ENCODE data around the gene RCOR1. TPM values are rescaled to one million over a fixed set of nuclear protein-coding genes. Genes with fewer than 3 reads are reported as not detected.

The RCOR1 gene
- total RNA-seq, 1 experiment from 2014 or later = 11.6 TPM

DNA sequence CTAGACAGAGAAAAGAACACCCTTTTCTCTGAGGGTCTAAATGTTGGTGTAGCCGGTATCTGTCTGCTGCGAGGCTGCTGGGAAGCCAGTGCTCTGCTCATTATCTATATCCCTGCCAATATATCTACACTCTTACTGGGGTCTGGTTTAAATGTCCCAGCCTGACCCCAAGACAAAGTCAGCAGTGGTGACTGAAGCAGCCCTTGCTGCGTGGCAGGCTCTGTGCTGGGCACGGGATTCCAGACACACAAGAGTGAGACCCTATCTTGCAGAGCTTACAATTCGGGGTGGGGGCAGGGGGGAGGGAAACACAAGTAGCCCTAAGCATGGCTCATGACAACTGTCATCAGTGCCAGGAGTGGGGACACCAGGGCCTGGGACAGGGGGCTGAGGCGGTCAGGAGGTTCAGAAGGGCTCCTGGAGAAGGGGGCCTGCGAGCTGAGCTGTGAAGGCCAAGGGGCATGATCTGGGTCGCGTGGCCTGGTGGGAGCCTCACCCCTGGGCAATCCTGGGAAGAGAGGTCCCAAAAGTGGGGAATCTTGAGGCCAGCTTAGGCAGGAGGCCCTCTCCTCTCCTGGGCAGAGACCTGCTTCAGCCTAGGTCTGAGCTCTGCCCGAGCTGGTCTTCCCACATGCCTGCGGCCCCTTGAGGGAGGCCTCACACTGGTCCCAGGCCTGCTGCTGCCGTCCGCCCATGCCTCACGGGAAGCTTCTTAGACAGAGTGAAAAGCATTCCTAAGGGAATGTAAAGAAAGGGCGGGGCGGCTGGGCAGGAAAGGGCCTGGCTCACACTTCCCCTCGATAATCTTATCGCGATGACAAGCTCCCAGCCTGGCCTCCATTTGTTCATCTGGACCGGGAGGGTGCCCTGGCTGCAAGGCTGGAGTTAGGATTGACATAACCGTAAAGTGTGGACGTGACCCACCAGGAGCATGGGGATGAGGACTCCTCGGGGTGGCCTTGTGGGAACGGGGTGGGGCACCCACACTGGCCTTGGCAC is 7.3 kb upstream of the RCOR1 start:
- DNase-seq (ENCODE audit: low read depth, low spot score) = no peak
- in situ Hi-C loops (cut with HindIII; ENCODE audit: low pct_unique_long_range_greater_than_20kb, low sequenced_read_pairs) = no loop called here

DNA sequence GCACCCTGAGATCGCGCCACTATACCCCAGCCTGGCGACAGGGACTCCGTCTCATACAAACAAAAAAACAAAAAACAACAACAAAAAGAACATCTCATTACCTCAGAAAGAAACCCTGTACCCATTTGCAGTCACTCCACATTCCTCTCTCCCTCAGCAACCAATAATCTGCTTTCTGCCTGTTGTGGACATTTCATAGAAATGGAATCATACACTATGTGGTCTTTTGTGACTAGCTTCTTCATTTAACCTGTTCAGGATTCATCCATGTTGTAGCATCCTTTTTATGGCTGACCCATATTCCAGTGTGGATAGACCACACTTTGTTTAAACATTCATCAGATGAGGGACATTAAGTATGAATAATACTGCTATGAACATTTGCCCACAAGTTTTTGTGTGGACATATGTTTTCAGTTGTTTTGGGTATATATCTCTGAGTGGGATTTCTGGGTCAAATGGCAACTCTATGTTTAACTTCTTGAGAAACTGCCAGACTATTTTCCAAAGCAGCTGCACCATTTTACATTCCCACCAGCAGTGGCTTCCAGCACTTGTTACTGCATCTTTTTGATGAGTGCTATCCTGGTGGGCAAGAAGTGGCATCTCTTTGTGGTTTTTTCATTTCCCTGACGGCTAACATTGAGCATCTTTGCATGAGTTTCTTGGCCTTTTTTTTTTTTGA is 5.9 kb upstream of the RCOR1 start:
- DNase-seq (ENCODE audit: low read depth, low spot score) = no peak
- in situ Hi-C loops (cut with HindIII; ENCODE audit: low pct_unique_long_range_greater_than_20kb, low sequenced_read_pairs) = no loop called here

DNA sequence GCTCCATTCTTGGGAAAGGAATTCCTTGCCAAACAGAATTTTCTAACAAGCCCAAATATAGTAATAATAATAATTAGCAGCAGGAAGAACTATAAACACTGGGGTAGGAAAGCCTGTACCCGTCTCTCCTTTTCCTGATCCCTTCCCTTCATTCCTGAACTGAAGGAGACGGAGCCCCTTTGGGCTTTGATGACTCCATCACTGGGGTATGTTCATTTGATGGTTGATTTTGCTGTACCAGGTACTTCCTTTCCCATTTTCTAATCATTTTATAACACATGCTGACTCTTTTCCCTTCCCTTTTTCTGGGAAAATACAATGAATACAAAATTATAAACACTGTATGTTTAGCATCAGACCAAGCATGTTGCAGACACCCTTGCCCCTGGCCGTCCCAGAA is 3.6 kb upstream of the RCOR1 start:
- no peak for DNase-seq (ENCODE audit: low read depth, low spot score)
- in situ Hi-C loops (cut with HindIII; ENCODE audit: low pct_unique_long_range_greater_than_20kb, low sequenced_read_pairs) = no loop called here

DNA sequence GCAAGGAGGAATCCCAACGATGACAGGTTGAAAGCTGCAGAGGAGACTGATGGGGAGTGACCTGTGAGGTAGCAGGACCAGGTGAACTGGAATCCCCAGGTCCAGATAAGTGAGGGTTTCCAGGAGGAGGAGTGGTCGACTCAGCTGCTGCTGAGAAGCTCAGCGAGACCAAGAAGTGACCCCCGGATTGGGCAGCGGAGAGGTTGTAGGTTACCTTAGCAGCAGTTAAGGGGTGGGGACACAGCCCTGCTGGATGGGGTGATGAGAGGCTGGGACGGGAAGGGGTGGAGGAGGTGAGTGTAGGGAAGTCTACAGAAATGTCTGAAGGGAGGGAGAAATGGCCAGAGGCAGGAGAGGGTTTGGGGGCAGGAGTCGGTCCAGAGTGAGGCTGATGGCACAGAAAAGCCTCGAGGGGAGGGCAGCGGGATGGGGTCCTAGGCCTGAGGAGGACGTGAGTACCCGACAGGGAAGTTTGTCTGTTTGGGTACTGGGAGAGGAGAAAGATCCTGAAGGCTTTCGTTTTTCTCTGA is 2.6 kb upstream of the RCOR1 start:
- in situ Hi-C loops (cut with HindIII; ENCODE audit: low pct_unique_long_range_greater_than_20kb, low sequenced_read_pairs) = no loop called here
- no peak for DNase-seq (ENCODE audit: low read depth, low spot score)

DNA sequence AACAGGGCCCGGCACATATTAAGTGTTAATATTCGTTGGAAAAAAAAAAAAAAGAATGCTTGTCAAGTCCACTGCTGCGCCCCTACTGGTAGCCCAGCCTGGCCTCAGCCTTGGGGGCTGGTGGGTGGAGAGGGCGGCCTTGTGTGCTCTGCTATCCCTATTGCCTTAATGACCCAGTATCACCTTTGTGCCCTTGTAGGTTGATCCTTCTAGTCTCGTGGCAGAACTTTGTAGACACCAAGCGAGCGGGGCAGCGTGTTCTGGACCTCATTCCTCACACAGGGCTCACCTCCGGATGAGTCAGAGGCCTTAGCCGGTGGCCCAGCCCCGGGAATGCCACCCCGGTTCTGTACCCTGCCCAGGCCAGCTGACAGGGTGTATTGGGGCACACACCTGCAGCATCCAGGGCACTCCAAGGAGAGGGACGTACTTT is 1.8 kb upstream of the RCOR1 start:
- peak; percentile 70 for DNase-seq (ENCODE audit: low read depth, low spot score)
- in situ Hi-C loops (cut with HindIII; ENCODE audit: low pct_unique_long_range_greater_than_20kb, low sequenced_read_pairs) = no loop called here

DNA sequence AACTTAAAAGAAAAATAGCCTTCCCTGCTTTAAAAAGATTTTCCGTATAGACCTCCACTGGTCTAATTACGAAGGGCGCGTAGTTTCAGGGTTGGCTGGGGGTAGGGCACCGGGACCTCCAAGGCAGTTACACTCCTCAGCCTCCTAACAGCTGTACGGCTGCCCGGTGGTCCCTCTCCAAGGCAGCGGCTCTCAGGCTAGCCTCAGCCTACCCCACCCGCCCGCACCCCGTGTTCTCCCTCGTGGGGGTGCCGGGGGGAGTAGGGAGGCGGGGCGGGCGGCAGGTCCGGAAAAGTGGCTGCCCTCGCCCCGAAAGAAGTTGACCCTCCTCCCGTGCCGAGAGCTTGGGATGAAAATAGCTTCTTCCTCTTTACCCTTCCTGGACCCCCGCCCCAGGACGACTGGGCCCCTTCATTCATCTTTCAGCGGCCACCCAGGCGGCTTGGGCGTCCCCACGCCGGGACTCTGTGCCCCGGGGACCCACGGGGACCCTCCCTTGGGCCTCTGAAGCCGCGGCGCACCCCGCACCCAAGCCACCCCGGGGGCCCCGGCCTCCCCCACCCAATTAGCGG is 991 bp upstream of the RCOR1 start:
- in situ Hi-C loops (cut with HindIII; ENCODE audit: low pct_unique_long_range_greater_than_20kb, low sequenced_read_pairs) = no loop called here
- peak; percentile 21 for DNase-seq (ENCODE audit: low read depth, low spot score)

DNA sequence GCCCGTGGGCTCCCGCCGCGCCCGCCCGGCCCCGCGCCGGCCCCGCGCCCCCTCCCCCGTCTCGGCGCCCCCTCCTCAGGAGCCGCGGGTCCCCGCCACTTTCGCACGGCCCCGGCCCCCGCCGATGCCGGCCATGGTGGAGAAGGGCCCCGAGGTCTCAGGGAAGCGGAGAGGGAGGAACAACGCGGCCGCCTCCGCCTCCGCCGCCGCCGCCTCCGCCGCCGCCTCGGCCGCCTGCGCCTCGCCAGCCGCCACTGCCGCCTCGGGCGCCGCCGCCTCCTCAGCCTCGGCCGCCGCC is 263 bp downstream of the RCOR1 start:
- in situ Hi-C loops (cut with HindIII; ENCODE audit: low pct_unique_long_range_greater_than_20kb, low sequenced_read_pairs) = no loop called here
- no peak for DNase-seq (ENCODE audit: low read depth, low spot score)

DNA sequence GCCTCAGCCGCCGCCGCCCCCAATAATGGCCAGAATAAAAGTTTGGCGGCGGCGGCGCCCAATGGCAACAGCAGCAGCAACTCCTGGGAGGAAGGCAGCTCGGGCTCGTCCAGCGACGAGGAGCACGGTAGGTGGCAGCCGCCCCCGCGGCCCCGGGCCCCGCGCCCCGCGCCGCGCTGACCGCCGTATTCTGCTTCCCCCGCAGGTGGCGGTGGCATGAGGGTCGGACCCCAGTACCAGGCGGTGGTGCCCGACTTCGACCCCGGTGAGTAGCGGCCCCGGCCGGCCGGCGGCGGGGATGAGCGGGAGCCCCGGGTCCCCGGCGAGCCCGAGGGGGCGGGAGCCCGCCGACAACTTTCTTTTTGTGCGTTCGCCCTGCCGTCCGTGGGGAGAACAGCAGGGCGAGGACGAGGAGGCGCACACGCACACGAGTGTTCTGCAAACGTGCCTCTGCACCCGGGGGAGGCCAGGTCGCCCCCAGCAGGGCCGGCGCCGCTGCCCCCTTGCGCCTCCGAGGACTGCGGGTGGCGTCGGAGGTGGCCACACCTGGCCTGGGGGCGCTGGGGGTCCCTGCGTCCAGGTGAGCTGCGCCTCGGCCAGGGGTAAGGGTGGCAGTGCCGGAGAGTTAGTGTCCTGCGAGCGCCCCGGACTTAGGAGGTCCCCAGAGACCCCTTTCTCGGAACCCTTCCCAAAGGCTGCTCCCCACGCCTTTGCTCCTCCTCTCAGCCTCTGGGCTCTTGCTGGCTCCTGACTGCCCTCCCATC is 794 bp downstream of the RCOR1 start:
- in situ Hi-C loops (cut with HindIII; ENCODE audit: low pct_unique_long_range_greater_than_20kb, low sequenced_read_pairs) = no loop called here
- DNase-seq (ENCODE audit: low read depth, low spot score) = peak; percentile 46

DNA sequence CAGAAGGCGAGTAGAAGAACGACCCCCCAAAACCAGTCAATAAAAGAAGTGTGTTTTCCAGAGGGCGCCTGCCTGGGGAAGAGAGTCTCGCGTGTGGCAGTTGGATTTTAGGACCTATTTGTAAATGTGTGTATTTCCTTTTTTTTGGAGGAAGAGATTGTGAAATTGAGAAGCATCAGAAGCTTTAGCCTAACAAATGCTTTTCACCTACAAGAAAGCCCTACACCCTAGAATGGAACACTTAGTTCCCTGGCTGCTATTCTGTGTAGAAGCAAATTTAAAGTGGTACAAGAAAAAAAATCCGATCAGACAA is 1.3 kb downstream of the RCOR1 start:
- DNase-seq (ENCODE audit: low read depth, low spot score) = no peak
- in situ Hi-C loops (cut with HindIII; ENCODE audit: low pct_unique_long_range_greater_than_20kb, low sequenced_read_pairs) = no loop called here

DNA sequence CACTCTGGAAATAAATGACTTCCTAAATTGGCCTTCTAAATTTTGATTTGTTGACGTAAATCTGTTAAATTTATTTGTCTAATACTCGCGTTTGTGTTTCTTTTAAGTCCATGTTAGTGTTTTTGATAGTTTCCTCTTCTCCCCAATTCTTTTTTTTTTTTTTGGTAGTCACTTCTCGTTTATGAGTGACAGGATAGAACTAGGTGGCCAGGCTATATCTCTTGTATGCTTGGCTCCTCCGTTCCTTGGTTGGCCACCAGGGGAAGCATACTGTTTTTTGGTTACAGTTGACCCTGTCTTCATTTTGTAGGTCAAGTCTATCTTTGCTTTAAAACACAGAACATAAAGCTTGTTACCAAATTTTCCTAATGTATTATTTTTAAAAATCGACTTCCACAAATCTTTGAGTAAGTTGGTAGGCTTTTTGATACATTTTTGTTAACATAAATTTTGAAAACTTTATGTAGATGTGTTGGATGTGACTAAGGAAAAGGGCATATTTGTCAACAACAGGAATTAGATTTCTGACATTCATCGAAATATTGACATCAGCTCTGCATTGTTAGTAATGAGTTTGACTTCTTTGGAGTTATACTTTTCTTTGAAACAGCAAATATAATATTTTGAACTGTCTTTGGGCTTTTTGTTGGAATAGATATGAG is 2.2 kb downstream of the RCOR1 start:
- in situ Hi-C loops (cut with HindIII; ENCODE audit: low pct_unique_long_range_greater_than_20kb, low sequenced_read_pairs) = no loop called here
- DNase-seq (ENCODE audit: low read depth, low spot score) = peak; percentile 84

DNA sequence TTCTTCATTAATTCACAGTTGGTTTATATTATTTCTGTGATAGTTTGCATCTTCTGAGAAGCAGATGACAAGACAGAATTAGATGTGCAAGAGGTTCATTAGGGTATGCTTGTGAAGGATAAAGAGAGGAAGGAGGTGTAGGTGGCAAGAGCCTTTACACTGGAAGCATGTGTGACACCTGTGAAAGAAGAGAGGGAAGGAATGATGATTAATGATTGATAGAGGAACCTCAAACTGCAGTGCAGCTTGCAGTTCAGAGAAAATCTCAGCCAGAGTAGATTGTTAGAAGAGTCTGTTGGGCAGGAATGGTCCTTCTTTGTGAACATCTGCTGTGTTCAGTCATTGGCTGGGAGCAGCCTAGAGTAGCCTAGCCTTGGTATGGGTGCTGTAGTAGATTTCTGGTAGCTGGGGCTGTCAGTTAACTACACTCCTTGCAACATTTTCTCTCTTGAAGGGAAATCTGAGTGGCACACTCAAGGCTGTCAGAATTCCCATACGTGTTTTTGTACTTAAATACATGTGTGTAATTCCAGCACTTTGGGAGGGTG is 9.0 kb downstream of the RCOR1 start:
- in situ Hi-C loops (cut with HindIII; ENCODE audit: low pct_unique_long_range_greater_than_20kb, low sequenced_read_pairs) = no loop called here
- DNase-seq (ENCODE audit: low read depth, low spot score) = no peak

DNA sequence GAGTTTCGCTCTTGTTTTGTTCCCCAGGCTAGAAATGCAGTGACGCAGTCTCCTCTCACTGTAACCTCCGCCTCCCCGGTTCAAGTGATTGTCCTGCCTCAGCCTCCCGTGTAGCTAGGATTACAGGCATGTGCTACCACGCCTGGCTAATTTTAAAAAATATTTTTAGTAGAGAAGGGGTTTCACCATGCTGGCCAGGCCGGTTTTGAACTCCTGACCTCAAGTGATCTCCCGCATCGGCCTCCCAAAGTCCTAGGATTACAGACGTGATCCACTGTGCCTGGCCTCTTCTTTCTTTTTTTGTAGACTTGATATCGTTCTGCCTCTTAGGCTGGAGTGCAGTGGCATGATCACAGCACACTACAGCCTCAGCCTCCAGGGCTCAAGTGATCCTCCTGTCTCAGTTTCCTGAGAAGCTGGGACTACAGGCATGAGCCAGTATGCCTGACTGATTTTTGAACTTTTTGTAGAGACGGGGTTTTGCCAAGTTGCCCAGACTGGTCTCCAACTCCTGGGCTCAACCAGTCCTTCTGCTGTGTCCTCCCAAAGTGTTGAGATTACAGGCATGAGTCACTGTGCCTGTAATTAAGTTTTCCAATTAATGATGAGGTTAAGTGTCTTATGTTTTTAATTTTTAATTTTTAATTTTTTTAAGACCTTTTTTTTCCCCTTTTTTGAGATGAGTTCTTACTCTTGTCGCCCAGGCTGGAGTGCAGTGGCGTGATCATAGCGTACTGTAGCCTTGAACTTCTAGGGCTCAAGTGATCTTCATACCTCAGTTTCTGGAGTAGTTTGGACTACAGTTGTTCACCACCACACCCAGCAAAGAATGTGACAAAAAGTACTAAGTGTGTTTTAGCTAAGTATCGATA is 10.2 kb downstream of the RCOR1 start:
- no peak for DNase-seq (ENCODE audit: low read depth, low spot score)
- in situ Hi-C loops (cut with HindIII; ENCODE audit: low pct_unique_long_range_greater_than_20kb, low sequenced_read_pairs) = no loop called here

DNA sequence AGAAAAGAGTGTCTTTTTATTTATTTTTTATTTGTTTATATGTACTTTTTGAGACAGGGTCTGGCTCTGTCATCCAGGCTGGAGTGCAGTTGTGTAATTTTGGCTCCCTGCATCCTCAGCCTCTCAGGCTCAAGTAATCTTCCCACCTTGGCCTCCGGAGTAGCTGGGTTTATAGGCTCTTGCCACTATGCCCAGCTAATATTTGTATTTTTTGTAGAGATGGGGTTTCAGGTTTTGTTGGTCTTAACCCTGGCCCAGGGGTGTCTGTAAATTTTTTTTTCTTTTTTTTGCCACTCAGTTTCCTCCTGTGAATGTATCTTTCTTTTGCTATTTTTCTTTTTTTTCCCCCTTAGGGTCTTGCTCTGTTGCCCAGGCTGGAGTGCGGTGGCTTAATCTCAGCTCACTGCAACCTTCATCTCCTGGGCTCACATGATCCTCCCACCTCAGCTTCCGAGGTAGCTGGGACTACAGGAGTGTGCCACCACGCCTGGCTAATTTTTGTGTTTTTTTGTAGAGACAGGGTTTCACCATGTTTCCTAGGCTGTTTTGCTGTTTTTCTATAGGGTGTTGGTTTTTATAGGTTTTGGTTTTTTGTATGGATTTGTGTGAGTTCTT is 11.0 kb downstream of the RCOR1 start:
- no peak for DNase-seq (ENCODE audit: low read depth, low spot score)

DNA sequence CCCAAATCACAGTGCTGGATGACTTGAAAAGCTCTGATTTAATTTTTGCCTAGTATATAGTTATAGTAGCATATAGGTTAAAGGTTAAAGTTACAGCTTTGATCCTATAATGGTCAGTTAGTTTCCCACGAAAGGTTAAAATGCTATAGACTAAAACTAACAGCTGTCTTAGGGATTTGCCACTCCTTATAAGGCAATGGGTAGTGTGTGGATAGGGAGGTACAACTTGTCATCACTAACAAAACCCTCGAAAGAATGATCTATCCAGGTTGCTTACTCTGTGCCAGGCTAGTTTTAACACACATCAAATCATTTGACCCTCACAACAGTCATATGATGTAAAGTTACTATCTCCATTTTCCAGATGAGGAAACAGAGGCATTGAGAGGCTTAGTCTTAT is 11.7 kb downstream of the RCOR1 start:
- no peak for DNase-seq (ENCODE audit: low read depth, low spot score)
- in situ Hi-C loops (cut with HindIII; ENCODE audit: low pct_unique_long_range_greater_than_20kb, low sequenced_read_pairs) = no loop called here

More for the DNA sequence above, 11.0 kb downstream of the RCOR1 start:
- in situ Hi-C loops (cut with HindIII; ENCODE audit: low pct_unique_long_range_greater_than_20kb, low sequenced_read_pairs) = no loop called here

DNA sequence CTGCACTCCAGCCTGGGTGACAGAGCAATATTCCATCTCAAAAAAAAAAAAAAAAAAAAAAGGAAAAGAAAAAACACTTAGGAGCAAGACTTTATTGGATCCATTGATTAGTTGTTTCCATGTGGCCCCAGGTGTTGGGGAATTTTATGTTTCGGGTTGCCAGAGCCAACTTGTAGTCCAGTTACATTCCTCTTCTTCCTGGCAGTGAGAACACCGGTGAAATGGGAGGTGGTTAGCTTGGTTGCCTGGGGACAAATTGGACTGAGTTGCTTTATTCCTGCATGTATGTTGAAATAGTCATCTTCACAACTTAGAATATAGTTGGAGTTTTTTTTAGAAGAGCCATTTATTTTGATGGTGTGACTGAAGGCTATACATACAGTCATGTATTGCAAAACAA is 12.6 kb downstream of the RCOR1 start:
- in situ Hi-C loops (cut with HindIII; ENCODE audit: low pct_unique_long_range_greater_than_20kb, low sequenced_read_pairs) = no loop called here
- no peak for DNase-seq (ENCODE audit: low read depth, low spot score)

DNA sequence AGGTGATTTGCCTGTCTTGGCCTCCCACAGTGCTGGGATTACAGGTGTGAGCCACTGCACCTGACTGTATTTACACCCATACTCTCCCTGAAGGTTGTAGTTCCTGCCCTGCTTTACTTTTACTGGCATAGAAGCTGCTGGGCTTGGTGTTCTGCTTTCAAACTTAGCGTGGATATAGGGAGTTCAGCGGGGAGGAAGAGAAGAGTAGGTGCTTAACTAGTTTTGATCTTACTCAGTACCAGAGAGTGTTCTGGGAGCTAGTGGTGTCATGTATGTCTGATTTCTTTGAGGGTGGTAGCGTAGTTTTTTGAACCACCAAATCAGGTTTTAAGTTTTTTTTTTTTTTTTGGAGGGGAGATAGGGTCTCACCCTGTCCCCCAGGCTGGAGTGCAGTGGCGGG is 13.8 kb downstream of the RCOR1 start:
- in situ Hi-C loops (cut with HindIII; ENCODE audit: low pct_unique_long_range_greater_than_20kb, low sequenced_read_pairs) = no loop called here
- DNase-seq (ENCODE audit: low read depth, low spot score) = no peak

All from SK-MEL-5 (cell line).